KOPT-K1 (cell line): ENCODE measurements around the gene L3MBTL2.

Source experiments
- H3K27ac ChIP-seq: fragments of 200-600 bp; sonication (generic); 2 replicates; pipeline ENCODE4 v1.5.1; 2016; ENCODE audit warnings: antibody characterized with exemption, mild to moderate bottlenecking, low read depth, low read length; ENCODE audit not compliant: poor library complexity, severe bottlenecking
- H3K36me3 ChIP-seq: fragments of 200-600 bp; sonication (generic); 2 replicates; pipeline ENCODE4 v1.5.1; 2017; ENCODE audit warnings: antibody characterized with exemption, mild to moderate bottlenecking, low read length, moderate library complexity; ENCODE audit not compliant: insufficient read depth
- H3K9me3 ChIP-seq: fragments of 200-600 bp; sonication (generic); 2 replicates; pipeline ENCODE4 v1.5.1; 2017; ENCODE audit warnings: antibody characterized with exemption, low read length, mild to moderate bottlenecking; ENCODE audit not compliant: insufficient read depth, poor library complexity, severe bottlenecking

L3MBTL2 gene

DNA sequence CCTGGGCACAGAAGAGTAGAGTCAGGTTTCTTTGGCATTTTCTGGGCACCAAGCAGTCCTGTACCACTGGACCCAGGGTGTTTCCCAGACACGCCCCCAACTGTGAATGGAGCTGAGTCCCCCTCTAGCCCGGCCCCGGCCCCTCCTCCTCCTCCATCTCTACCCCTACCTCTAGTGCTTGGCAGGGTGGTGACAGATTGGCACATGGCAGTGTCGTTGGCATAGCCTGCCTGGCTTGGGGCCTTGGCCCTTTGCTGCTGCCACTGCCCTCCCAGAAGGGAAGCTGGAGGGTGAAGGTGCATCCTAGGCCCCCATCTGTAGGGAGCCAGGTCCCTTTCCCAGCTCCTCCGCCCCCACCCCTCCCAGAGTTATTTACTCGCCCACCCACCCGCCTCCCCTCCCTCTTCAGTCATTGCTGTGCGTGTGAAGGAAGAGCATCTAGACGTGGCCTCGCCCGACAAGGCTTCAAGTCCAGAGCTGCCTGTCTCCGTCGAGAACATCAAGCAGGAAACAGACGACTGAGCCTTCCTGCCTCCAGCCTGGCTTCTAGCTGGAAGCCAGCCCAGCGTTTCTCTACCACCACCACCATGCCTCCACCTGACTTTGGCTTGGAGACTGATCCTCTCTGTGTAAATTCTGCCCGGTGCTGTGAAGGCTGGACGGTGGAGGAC is 24.8 kb downstream of the L3MBTL2 start:
- no peaks in the 10 kb centered on the region for H3K9me3 ChIP-seq
- H3K27ac ChIP-seq, result no peak overlapping the region
- H3K36me3 ChIP-seq, result peaks cover 60% of the 10 kb centered on the region

DNA sequence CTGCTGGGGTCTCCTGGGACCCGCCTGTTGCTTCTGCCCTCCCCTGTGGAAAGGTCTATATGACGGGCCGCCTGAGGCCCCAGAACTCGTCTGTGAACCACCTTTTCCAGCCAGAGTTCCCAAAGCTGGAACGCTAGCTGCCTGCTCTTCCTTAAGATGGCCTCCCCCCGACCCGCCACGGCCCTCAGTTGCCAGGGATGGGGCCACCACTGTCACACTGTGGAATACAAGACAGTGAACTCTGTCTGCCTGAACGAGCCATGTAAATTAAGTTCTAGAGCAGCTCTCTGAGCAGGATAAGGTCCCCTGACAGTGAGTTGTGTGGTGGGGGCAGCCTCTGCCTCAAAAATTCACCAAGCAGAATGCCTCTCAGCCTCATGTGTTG is 25.3 kb downstream of the L3MBTL2 start:
- Histone ChIP-seq H3K36me3 (peaks cover 54% of the 10 kb centered on the region), H3K27ac (no peak overlapping the region), H3K9me3 (no peaks in the 10 kb centered on the region)

- Histone ChIP-seq H3K27ac (no peak overlapping the region), H3K9me3 (no peaks in the 10 kb centered on the region), H3K36me3 (peaks cover 45% of the 10 kb centered on the region)
Observed at GRCh38 chr22:41231369-41231768, 26.3 kb downstream of the L3MBTL2 start.

- Histone ChIP-seq H3K27ac (no peak overlapping the region), H3K36me3 (peaks cover 17% of the 10 kb centered on the region; the same call in 1 of the 2 replicates), H3K9me3 (no peaks in the 10 kb centered on the region)
Observed at GRCh38 chr22:41234815-41235695, 29.9 kb downstream of the L3MBTL2 start.

DNA sequence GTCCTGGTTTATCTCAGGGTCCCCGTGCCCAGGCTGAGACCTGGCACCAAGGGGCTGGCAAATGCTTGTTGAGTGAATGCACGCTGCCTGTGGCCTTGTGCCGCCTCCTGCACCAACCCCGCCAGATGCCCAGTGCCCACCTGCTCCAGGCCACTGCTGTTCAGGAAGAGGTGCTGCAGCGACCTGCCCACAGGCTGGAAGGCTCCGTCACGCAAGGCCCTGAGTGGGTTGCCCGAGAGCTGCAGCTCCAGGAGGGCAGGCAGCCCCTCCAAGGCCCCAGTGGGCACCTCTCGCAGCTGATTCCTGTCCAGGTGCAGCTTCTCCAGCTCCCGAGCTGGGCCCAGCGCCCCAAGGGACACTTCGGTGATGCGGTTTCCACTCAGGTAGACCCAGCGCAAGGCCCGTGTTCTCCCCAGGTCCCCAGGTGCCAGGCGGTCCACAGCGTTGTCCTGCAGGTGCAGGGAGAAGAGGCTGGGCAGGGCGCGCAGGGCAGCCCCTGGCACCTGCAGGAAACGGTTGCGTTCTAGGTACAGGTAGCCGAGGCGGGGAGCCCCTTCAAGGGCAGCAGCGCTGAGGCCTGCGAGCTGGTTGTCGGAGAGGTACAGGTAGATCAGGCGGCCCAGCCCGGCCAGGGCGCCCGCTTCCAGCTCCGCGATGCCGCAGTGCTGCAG is 32.1 kb downstream of the L3MBTL2 start:
- H3K36me3 ChIP-seq, result no peaks in the 10 kb centered on the region
- no peaks in the 10 kb centered on the region for H3K9me3 ChIP-seq
- no peak overlapping the region for H3K27ac ChIP-seq

DNA sequence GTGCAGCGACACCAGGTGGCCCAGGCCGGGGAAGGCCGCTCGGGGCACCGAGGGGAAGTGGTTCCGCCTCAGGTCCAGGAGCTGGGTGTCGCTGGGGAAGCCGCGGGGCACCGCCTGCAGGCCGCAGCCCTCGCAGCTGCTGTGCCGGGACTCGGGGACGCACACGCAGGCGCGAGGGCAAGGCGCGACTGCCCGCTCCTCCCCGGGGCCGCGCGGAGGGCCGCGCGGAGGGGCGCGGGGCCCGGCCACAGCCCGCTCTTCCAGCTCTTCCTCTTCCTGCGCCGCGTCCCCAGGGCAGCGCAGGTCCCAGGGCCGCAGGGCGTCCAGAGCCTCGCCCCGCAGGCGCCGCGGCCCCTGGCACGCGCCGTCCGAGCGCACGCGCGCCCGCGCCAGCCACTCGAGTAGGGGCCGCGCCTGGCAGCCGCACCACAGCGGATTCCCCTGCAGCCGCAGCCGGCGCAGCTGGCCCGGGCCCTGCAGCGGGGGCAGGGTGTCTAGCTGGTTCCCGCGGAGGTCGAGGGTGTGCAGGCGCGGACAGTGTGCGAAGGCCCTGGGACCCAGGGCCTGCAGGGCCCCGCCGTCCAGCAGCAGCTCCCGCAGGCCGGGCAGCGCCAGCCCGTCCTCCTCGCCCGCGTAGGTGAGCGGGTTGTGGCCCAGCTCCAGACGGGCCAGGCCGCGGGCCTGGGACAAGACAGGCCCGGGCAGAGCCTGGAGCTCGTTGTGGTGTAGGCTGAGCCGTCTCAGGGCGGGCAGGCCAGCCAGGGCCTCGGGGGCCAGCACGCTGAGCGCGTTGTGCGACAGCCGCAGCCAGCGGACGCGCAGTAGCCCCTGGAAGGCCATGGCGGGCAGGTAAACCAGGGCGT is 32.8 kb downstream of the L3MBTL2 start:
- no peaks in the 10 kb centered on the region for H3K36me3 ChIP-seq
- no peaks in the 10 kb centered on the region for H3K9me3 ChIP-seq
- no peak overlapping the region for H3K27ac ChIP-seq

GRCh38 chr22:41238570-41239442 is 33.7 kb downstream of the L3MBTL2 start:
- Histone ChIP-seq H3K36me3 (no peaks in the 10 kb centered on the region), H3K9me3 (no peaks in the 10 kb centered on the region), H3K27ac (no peak overlapping the region)

- no peak overlapping the region for H3K27ac ChIP-seq
- H3K9me3 ChIP-seq, result no peaks in the 10 kb centered on the region
- H3K36me3 ChIP-seq, result peaks cover 8% of the 10 kb centered on the region; the same call in 1 of the 2 replicates
Observed at GRCh38 chr22:41239443-41240128, 34.5 kb downstream of the L3MBTL2 start.

DNA sequence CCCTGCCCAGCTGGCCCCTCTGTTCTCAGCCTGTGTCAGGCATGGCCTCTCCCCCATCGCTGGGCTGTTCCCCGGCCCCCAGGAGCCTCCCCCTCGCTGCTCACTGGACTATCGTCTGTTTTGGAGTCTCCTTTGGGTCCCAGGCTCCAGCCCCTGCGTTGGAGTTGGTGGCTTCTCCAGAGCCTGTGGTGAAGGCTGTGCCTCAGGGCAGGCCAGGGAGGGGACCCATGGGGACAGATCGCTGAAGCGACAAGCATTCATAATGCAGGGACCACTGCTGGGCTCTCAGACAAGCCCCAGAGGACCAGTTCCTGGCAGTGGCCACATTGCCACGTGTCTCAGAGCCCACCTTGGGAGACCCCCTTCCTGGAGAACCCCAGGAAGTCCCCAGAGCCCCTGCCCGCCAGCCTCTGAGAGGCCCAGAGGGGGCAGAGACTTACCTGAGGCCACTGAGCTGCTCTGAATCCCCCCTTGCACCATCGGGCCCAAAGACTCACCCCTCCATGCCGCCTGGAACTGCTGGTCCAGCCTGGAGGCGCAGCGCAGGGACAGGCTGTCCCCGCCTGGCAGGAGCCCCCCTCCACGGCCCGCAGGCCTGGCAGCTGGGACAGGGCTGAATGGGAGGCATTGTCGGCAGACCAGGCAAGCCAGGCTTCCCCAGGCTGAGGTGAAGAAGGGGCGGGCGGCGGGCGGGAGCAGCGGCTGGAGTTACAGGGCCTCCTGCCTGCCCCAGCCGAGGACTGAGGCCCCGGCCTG is 35.4 kb downstream of the L3MBTL2 start, which contains the start of gene CHADL:
Gene CHADL (minus strand): TSS at position 555 of the 756 bp plus-strand sequence. CDS start 50 bp downstream, at position 505.
- H3K27ac ChIP-seq, result no peak within 1 kb of the TSS
- no peaks in the 10 kb centered on the region for H3K9me3 ChIP-seq
- peaks cover 17% of the 10 kb centered on the region for H3K36me3 ChIP-seq

DNA sequence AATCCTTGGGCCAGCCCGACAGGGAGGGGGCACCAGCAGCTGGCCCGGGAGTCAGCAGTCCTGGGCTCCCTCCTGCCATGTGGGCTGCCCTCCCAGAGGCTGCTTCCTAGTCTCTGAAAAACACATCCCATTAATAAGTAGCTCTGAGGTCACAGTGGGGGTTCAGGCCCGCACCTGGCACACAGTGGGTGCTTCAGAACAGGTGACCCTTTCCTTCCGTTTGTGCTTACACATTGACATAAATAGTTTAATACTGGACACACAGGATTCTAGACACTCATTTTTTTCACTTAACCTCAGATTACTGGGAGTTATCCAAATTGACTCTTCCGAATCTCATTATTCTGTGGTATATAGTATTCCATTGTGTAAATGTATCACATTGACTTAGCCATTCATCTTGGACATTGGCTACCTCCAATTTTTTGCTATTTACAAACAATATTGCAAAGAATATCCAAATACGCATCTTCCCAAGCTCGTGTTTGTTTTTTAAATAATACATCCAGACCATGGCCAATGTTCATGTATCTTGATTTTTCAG is 36.1 kb downstream of the L3MBTL2 start:
- Histone ChIP-seq H3K9me3 (no peaks in the 10 kb centered on the region), H3K27ac (no peak overlapping the region), H3K36me3 (peaks cover 24% of the 10 kb centered on the region)

DNA sequence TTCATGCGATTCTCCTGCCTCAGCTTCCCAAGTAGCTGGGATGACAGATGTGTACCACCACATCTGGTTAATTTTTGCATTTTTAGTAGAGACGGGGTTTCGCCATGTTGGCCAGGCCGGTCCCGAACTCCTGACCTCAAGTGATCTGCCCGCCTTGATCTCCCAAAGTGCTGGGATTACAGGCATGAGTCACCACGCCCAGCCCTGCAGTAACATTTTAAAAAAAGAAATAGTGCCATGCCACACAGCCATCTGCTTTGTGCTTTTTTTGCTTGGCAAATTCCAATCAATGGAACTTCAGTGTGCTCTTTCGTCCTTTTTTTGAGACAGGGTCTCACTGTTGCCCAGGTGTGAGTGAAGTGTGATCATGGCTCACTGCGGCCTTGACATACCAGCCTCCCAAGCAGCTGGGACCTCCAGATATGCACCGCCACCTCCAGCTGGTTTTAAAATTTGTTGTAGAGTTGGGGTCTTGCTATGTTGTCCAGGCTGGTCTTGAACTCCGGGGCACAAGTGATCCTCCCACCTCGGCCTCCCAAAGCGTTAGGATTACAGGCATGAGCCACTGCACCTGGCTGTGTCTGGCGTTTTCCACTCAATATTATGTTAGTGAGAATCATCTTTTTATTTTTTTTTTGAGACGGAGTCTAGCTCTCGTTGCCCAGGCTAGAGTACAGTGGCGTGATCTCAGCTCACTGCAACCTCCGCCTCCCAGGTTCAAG is 37.4 kb downstream of the L3MBTL2 start:
- H3K36me3 ChIP-seq, result peaks cover 38% of the 10 kb centered on the region
- H3K9me3 ChIP-seq, result no peaks in the 10 kb centered on the region
- H3K27ac ChIP-seq, result no peak overlapping the region

DNA sequence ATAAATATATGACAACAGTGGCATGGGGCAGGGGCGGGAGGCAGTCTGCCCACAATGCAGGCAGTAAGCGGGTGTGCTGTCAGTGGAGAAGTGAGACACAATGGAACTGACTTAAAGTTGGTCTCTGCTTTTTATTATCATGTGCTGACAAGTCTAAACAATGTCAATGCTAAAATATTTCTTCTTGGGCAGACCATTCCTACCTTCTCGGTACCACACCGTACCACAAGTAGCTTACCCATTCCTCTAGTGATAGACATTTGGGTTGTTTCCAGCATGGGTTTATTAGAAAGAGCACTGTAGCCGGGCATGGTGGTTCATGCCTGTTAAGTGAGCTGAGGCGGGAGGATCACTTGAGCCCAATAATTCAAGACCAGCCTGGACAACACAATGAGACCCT is 38.2 kb downstream of the L3MBTL2 start:
- Histone ChIP-seq H3K36me3 (peaks cover 46% of the 10 kb centered on the region), H3K27ac (no peak overlapping the region), H3K9me3 (no peaks in the 10 kb centered on the region)
